SK-N-DZ (cell line): ENCODE results near the gene SLC44A1.
"Not testable (repeated sequence)": the region's sequence is repeated elsewhere in the genome, so short reads cannot be mapped to it uniquely, and the experiment has no call there.

ENCODE experiments used
- DNase-seq: peaks from one replicate; pipeline ENCODE4 v3.0.0-alpha.2; 2015; ENCODE audit warnings: low spot score

The SLC44A1 gene

GRCh38 chr9:105242062-105242461, 2.4 kb upstream of the SLC44A1 start:
- DNase-seq, result no peak

GRCh38 chr9:105242557-105242956, 1.9 kb upstream of the SLC44A1 start:
- DNase-seq, result no peak

DNA sequence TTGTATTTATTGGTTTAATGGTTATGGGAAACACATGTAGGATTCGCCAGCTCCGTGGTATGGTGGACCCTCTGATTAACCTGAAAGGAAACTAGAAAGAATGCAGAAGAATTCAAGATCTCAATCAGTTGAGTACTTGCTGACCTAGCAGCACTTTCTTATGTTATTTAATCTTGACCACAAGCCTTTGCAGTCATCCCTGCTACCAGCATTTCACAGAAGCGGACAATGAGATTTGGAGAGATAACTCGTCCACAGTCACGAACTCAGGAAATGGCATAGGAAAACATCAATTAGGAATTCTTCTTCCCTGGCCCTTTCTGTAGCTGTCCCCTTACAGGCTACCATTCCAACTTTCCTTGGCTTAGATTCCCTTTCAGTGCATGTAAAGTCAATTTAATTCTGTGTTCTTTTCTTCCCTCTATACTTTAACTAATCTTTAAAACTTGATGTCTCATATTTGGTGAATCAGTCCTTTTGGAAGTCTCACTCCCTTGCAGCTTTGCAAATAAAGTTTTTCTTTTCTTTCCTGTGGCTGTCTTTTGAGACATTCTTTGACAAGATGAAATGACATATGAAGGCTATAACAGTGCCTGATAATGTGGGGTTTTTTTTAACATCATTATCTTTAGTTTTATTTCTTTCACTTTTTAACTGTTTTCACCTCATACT, 1.3 kb upstream of the SLC44A1 start:
- no peak for DNase-seq

DNA sequence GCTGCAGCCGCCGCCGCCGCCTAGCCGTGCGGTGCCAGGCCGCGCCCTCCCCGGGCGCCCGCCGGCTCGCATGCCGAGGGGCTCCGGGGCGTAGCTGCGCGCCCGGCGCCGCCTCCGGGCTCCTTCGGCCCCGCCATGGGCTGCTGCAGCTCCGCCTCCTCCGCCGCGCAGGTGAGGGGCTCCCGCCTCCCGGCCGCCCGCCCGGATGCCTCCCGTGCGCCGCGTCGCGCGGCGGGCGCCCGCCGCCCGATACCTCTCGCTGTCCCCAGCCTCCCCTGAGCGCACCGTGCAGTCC, 230 bp downstream of the SLC44A1 start:
- no peak for DNase-seq

DNA sequence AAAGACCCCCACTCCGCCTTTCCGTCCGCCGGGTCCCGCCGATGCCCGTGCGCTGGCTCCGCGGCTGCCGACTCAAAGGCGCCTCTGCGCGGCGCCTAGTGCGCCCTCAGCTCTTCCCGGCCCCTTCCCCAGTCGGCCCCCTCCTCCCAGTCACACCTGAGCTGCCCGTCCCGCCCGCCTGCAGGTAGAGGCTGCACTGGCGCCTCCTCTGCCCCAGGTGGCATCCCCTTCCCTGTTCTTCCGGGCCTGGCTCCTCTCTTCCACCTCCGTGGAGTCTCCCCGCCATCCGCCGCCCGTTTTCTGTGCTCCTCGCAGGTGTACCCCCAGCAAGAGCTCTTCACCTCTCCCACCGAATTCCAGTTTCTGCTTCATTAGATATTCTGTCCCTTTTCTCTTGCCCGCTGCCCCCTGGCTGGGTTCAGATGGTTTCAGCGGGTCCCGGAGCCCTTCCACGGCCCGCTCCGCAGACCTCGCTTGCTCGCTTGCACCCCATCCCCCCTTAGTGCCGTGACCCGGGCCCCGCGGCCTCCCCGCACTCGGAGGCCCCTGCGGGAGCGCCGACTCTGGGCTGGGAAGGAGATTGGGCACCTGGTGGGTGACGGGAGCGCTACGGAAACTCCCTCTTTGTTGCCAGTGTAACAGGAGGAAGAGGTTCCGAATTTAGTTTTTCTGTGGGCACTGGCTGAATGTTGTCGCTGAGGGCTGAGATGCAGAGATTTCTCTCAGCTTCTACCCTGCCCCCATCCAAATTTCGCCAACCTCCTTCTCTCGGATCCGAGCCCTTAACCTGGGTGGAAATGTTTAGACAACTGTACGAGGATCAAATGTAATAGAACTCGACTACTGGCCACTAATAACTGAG, 809 bp downstream of the SLC44A1 start:
- DNase-seq, result peak; percentile 14

DNA sequence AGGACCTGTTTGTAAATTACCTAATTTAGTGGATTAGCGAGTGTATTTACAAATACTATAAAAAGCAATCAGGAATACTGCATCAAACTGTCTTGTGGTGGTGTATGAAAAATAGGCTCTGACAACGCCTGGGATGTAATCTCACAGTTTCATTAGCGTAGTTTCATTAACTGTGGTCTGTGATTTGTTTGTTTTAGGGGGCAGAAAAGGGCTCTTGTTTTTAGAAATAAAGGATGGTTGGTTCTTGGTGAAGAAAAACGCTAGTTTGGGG, 1.4 kb downstream of the SLC44A1 start:
- no peak for DNase-seq

GRCh38 chr9:105246656-105247173, 2.3 kb downstream of the SLC44A1 start:
- no peak for DNase-seq

DNA sequence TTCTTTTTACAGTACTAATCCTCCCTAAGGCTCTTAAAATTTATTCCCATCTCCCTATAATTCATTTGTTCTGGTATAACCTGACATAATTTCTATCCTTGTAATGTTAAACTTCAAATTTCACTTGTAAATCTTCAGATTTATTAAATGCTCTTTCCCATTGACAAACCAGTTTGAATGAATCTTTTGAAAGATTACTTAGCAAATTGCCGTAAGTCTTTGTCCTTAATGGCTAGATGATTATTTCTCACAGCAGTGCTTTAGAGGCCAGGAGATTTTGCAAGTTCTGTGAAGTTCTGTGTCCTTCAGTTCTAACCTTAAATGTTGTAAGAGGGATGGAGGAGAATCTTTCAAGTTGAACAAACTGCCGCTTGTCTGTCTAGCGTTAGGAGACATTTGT, 4.2 kb downstream of the SLC44A1 start:
- no peak for DNase-seq

- DNase-seq, result no peak
Measured at GRCh38 chr9:105251133-105251532, 6.7 kb downstream of the SLC44A1 start.

DNA sequence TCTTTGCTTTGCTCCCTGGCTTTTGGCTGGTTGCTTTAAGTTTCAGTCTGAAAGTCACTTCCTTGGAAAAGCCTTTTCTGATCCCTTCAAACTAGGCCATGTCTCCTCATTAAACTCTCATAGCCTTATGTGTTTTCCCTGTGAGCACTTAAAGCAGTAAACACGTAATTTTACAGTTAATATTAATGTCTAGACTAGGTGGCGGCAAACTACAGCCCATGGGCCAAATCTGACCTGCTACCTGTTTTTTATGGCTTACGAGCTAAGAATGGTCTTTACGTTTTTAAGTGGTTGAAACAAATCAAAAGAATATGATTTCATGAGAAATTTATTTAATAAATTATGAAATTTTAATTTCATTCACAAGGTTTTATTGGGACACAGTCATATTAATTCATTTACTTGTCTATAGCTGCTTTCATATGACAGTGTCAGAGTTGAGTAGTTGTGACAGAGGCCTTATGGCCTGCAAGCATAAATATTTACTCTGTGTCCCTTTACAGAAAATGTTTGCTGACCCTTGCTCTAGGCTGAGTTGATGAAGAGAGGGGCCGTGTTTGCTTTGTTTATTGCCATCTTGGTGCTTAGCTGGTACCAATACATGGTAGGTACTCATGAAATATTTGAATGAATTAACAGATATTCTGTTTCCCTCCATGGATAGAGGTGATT, 7.4 kb downstream of the SLC44A1 start:
- DNase-seq, result no peak

DNA sequence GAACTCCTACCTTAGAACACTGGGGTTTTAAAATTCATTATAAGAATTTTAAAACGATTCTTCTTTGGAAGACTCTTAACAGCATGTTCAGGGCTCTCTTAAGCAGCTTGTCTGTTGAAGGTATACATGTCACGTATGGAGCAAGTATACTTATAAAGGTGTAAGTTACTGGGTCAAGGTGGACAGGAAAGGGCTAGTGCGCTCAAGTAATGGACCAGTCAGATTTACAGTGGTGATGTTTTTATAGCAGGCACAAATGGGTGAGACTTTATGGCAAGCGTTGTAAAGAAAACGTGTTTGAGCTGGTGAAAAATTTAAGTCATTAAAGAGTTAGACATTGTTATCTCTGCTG, 7.9 kb downstream of the SLC44A1 start:
- DNase-seq, result no peak

- no peak for DNase-seq
Measured at GRCh38 chr9:105254226-105254625, 9.8 kb downstream of the SLC44A1 start.

GRCh38 chr9:105255421-105255820, 11.0 kb downstream of the SLC44A1 start:
- DNase-seq, result no peak

DNA sequence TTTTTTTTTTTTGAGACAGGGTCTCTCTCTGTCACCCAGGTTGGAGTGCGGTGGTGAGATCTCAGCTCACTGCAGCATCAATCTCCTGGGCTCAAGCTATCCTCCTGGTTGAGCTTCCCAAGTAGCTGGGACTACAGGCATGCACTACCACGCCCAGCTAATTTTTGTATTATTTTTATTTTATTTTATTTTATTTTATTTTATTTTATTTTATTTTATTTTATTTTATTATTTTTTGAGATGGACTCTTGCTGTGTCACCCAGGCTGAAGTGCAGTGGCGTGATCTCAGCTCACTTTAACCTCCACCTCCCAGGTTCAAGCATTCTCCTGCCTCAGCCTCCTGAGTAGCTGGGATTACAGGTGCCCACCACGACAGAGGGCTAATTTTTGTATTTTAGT, 12.1 kb downstream of the SLC44A1 start:
- DNase-seq, result not testable (repeated sequence)

DNA sequence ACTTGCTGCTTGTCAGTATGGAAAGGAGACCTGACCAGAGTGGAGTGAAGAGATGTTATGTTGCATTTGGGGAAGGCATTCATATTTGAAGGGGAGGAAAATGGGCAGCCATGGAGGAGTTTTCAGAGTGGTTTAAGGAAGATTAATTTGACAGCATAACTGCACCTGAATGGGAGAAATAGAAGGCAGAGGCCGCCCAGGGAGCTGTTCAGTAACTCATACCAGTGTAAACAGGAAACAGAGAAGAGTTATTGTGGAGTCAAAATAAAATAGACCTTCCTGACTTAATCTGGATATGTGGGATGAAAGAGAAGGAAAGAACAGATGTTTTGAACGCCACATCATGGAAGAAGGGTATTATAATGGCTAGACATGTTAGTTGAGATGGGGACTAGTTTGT, 13.4 kb downstream of the SLC44A1 start:
- DNase-seq, result no peak

- DNase-seq, result no peak
Measured at GRCh38 chr9:105258225-105258737, 13.8 kb downstream of the SLC44A1 start.

DNA sequence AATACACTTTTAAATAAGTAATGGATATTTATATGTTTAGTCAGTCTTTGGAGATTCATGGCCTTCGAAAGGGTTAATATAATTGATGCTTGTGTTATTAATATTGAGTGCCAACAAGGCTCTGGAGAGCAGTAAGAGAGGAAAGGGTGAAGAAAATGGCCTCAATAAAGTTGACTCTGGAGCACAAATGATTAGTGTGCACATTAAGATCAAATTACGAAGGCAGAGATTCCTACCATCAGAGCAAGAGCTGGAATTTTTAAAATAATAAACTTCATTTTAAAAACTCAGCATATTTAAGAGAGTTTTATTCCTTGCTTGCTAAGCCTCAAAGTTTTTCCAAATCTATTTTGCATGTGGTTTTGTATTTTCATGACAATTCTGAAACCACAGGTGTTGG, 14.8 kb downstream of the SLC44A1 start:
- DNase-seq, result no peak

DNA sequence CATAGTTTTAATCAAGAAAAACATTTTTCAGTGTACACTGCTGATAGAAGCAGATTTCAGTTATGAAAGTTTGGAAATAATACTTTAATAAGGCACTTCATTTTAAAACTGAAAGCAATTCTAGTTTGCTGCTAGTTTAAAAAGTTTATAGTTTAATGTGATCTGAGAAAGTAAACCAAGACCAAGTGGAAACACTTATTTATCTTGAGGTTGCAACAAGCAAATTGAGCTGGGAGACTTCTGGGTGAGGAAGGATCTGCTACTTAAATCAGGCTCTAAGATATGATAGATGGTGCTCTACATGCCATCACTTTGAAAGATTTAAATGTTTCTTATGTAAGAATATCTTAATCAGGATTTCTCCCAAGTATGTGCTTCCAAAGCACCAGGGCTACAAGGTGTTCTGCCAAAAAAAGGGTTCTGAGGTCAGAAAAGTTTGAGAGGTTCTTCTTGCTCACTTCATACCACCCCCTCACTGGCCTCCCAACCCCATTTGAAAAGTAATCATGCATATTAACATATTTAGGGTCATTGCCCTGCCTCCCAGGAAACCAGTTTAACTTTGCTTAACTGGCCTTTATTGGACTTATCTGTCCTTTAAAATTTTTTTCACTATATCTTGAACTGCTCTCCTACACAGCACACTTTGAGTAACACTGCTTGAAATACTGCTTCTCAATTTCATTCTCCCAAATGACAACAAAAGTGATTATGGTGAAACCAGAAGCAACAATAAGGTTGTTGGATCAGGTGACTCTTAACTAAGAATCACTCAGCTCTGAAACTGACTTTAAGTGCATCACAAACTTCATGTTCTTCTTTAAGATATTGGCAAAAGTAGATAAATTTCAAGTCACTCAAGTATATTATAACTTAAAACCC, 15.5 kb downstream of the SLC44A1 start:
- no peak for DNase-seq

DNA sequence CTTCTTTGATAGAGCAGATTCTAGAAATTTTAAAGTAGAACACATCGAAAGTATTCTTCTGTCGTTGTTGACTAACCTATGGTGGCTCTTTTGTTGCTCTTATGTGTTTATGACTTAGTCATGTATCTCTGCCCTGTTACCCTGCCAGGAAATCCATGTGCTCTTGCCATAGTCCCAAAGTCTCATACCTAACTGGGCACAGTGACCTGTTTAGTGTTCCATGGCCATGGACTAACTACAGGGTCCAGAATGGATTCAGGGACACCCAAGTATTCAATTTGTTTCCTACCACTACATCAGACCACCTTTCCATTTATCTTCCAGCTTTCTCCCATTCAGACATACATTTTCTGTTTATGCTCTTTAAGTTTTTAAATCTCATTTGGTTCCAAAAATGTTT, 18.0 kb downstream of the SLC44A1 start:
- no peak for DNase-seq

- DNase-seq, result no peak
Measured at GRCh38 chr9:105264380-105264779, 19.9 kb downstream of the SLC44A1 start.

- not testable (repeated sequence) for DNase-seq
Measured at GRCh38 chr9:105268254-105268653, 23.8 kb downstream of the SLC44A1 start.

GRCh38 chr9:105269593-105269992, 25.1 kb downstream of the SLC44A1 start:
- no peak for DNase-seq
